NCI-H2227 (cell line): Measurements from ENCODE around the gene MAGEB2.
"Not testable (repeated sequence)": the region's sequence is repeated elsewhere in the genome, so short reads cannot be mapped to it uniquely, and the experiment has no call there.

Experiments
- DNase-seq: peaks from one replicate; lab custom pipeline; 2025; ENCODE audit not compliant: unreplicated experiment; lab: John Stamatoyannopoulos, UW

Gene MAGEB2, protein sequence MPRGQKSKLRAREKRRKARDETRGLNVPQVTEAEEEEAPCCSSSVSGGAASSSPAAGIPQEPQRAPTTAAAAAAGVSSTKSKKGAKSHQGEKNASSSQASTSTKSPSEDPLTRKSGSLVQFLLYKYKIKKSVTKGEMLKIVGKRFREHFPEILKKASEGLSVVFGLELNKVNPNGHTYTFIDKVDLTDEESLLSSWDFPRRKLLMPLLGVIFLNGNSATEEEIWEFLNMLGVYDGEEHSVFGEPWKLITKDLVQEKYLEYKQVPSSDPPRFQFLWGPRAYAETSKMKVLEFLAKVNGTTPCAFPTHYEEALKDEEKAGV

DNA sequence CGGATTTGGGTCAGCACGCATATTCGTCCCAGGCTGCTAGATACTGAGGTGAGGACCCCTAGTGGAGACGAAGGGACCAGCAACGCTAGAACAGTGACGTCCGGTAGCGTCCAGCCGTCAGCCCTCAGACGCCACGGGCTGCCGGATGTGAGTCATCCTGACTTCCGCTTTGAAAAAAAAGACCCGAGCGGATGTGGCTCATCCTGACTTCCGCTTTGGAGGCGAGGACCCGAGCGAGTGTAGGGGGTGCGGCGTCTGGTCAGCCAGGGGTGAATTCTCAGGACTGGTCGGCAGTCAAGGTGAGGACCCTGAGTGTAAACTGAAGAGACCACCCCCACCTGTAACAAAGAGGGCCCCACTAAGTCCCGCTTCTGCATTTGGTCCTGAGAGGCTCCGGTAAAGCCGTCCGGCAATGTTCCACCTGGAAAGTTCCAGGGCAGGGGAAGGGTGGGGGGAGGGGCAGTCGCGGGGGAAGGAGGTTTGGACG is at the start of gene MAGEB2:
MAGEB2 (plus strand) TSS at position 207 of the 487 bp plus-strand sequence. CDS start 3,018 bp downstream, outside the sequence.
- peak; percentile 57 for DNase-seq

DNA sequence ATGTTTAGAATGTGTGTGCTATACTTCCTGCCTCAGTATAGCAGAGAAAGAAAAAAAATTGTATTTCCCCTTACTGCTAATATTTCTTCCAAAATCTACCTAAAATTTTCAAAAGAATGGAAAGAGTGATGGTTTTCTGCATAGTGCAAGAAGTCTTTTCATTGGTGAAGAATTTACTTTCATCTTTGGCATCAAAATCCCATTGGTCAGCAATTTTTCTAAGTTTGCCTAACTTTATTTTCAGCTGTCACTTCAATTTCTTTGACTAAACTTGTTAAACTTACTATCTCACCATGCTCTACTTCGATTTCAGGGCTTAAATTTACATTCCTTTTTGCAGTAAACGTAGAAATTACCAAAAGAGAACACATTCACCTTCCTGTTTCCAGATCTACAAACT is 44.5 kb upstream of the MAGEB2 start:
- no peak for DNase-seq

DNA sequence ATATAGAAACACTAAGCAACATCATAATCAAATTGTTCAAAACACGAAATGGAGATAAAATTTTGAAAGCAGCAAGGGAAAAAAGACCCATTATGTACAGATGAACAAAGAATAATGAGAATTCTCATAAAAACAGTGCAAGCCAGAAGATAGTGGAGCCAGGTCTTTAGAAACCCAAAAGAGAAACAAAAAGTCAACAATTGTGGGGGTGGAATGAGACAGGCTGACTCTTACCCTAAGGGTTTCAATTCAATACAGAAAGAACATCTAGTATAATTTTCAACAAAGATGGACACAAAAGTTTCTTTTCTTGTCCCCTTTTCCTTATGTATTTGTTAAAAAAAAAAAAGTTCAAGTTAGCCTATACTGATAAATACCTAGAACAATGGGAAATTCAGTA is 34.0 kb upstream of the MAGEB2 start:
- no peak for DNase-seq

DNA sequence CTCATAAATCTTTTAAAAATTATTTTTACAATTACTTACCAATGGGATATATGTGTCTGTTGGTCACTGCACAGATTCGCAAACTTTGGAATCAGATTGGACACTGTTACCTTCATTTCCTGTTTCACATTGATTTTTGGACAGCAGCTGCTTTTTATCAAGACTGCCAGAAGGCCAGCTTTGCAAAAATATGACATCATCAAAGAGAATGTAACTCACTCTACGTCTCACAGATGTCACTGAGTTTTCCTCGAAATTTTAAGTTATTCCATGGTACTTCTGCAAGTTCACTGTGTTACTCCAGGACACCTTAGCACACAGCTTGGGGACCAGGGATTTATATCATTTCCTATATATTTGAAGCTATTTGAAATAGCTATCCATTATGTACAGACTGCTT is 31.8 kb upstream of the MAGEB2 start:
- DNase-seq: no peak

DNA sequence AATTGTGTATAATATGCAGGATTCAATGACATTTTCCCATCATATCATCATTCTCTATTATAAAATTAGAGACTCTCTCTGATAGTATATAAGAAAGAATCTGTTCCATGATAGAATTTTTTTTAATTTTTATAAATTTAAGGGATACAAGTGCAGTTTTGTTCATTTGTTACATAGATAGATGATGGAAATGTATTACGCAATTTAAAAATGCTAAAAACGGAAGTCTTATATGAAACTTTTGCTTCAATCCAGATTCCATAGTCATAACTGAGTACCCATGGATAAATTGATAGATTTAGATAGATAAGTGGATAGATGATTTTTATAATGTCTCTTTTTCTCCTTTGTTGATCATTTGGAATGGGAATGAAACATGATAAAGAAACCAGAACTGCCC is 24.9 kb upstream of the MAGEB2 start:
- DNase-seq: no peak

DNA sequence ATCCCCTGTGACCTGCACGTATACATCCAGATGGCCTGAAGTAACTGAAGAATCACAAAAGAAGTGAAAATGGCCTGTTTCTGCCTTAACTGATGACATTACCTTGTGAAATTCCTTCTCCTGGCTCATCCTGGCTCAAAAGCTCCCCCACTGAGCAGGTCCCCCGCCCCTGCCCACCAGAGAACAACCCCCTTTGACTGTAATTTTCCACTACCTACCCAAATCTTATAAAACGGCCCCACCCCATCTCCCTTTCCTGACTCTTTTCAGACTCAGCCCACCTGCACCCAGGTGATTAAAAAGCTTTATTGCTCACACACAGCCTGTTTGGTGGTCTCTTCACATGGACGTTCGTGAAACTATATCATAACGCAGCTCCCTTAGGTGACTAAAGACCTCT is 21.5 kb upstream of the MAGEB2 start:
- not testable (repeated sequence) for DNase-seq

DNA sequence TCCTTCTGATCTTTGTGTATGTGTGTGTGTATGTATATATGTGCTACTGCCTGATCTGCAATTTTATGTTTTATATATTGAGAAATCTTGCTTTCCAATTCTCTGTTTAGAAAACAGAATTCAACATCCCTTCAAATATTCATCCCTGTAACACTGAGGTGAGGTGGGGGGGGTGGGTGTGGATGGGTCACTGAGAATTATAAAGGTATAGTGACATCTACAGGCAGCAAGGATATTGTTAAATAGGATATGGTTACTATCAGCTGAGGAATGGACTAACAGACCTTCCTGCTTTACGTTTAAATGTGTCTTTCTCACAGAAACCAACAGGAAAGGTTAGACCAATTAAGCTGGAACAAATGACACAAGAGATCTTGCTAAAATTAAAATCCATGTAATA is 19.0 kb upstream of the MAGEB2 start:
- no peak for DNase-seq

DNA sequence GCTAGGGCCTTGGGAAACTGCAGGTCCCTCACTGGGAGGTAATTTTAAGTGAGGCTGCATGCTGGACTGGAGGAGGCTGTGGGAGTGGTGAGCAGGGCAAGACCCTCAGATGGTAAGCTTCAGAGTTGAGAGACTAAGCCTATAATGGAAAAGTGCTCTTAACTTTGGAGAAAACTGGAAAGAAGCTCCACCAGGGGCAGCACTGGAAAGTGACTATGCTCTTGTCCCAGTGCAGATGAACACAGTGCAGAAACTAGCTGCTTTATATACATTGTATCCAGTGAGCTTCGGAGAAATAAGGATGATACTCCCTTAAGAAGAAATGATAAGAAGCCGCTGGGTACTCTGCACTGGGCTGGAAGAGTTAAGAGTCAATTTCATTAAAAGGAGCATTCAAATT is 3.2 kb upstream of the MAGEB2 start:
- no peak for DNase-seq

DNA sequence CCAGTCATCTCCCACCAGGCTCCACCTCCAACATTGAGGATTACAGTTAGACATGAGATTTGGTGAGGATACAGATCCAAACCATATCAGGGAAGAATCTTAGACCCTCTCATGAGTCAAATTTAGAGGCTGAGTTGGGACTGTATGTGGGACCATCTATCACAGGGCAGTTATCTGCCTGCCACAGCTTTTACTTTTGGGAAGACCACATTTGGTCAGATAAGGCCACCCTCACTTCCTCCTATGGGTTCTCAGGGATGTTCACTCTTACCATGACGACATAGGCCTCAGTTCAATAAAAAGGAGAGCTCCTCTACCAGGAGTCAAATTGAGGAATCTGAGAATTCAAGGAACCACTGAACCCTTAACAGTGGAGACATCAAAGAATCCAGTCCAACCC is 2.1 kb downstream of the MAGEB2 start:
- DNase-seq: no peak

DNA sequence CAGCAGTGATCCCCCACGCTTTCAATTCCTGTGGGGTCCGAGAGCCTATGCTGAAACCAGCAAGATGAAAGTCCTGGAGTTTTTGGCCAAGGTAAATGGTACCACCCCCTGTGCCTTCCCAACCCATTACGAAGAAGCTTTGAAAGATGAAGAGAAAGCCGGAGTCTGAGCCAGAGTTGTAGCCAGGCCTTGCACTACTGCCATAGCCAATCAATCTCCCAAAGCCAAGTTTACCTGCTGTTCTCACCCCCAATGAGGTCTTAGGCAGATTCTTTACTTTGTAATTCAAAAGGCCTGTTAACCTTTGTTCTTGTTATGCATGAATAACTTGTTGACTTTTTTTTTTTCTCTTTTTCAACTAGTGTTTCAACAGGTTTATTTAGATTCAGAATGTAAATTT is 4.0 kb downstream of the MAGEB2 start:
- no peak for DNase-seq

DNA sequence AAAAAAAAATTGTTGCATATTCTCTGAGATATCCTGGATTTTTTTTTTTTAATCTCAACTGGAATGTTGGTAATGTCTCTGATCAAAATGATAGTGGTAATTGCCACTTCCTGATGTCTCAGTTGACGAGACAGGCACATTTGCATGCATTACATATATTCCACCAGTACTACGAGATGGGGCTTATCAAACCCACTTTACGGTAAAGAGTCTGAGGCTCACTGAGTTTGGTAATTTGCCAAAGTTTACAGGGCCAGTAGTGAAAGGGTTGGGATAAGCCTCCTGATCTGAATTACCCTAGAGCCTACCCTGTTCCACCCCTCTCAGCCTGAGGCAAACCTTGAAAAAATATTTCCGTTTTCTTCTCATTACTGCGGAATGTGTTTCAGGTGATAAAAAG is 5.3 kb downstream of the MAGEB2 start:
- no peak for DNase-seq

DNA sequence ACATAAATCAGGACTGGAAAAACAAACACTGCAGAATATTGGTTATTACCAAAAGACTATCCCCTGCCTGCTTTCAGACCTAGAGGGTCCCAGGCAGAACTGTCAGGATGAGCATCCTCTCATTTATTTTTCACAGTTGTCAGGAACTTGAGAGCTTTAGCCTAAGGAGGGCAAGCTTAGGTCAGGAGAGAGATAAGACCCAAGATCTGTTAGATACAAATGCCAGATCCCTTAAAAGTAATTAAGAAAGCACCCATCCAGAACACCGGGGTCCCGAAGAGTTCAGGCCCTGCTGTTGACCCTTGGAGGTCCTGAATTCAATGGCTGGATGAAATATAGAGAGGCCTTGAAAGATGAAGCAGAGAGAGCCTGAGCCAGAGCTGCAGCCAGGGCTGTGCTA is 9.2 kb downstream of the MAGEB2 start:
- DNase-seq: no peak

DNA sequence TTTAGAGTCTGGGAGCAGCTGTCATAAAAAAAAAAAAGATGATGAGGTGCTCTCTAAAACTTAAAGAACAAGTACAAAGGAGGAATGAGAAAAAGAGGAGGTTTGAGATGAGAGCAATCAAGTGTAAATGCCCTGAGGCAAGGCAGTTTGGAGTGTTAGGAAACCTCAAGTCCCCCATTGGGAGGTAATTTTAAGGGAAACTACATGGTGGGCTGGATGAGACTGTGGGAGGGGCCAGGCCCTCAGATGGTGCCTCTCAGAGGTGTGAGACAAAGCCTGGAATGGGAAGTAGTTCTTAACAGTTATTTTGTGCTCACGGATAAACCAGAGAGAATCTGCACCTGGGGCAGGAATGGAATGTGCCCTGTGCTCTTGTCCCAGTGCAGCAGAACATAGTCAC is 13.2 kb downstream of the MAGEB2 start:
- no peak for DNase-seq

DNA sequence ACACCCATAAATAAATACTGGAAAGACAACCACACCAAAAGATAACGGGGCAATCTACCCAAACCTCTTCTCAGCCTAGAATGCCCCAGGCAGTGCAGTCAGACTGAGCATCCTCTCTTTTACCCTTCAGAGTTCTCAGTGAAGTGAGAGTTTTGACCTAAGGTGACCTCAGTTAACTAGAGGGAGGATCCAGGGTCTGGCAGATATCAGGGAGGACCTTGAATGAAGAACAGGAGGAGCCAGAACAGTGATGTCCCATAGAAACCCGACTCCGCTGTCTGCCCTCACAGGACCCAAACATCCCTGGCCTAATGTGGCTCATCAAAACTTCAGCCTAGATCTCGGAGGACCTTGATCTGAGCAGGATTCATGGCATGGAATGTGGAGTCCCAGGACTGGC is 15.0 kb downstream of the MAGEB2 start, which contains the start of gene MAGEB3:
MAGEB3 (plus strand) TSS at position 263 of the 400 bp plus-strand sequence. CDS start 5,268 bp downstream, outside the sequence.
- DNase-seq: no peak

DNA sequence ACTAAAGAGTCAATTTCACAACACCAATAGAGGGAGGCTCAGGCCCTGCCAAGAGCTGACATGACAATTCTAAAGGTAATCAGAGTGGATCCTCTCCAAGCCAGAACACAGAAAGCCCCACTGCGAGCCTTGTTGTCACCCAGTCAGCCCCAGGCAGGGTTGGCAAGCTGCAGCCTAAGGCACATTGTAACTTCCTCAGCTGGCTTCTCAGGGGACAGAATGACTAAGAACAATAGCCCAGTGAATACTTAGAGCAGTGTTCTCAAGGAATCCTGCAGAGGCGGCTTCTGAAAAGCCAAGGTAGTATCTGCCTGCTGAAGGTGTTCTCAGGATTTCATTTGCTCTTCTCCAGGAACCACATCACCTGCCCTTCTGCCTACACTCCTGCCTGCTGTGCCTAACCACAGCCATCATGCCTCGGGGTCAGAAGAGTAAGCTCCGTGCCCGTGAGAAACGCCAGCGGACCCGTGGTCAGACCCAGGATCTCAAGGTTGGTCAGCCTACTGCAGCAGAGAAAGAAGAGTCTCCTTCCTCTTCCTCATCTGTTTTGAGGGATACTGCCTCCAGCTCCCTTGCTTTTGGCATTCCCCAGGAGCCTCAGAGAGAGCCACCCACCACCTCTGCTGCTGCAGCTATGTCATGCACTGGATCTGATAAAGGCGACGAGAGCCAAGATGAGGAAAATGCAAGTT is 26.5 kb downstream of the MAGEB2 start, which contains the start of gene MAGEB4:
MAGEB4 (plus strand) TSS at position 277 of the 692 bp plus-strand sequence; CDS start at position 413, 136 bp downstream.
- DNase-seq: no peak

DNA sequence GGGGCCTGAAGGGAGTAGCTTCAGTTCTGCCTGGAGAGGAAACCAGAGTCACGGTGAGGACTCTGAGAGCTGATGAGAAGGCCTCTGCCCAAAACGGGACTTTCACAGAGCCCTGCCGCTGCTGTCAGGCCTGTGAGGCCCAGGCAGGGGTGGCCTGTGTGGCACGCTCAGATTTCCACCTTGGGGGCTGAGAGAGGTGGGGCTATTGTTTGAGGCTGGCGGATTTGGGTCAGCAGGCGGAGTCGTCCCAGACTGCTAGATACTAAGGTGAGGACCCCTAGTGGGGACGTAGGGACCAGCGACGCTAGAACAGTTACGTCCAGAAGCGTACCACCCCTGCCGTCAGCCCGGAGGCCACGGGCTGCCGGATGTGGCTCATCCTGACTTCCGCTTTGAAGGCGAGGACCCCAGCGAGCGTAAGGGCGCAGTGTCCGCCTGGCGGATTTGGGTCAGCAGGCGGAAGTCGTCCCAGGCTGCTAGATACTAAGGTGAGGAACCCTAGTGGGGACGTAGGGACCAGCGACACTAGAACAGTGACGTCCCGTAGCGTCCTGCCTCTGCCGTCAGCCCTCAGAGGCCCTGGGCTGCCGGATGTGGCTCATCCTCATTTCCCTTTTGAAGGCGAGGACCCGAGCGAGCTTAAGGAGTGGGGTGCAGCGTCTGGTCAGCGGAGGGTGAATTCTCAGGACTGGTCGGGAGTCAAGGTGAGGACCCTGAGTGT is 31.6 kb downstream of the MAGEB2 start, which contains the start of gene MAGEB1:
MAGEB1 (plus strand) TSS at position 378 of the 721 bp plus-strand sequence. CDS start 3,348 bp downstream, outside the sequence.
- DNase-seq: peak; percentile 26

DNA sequence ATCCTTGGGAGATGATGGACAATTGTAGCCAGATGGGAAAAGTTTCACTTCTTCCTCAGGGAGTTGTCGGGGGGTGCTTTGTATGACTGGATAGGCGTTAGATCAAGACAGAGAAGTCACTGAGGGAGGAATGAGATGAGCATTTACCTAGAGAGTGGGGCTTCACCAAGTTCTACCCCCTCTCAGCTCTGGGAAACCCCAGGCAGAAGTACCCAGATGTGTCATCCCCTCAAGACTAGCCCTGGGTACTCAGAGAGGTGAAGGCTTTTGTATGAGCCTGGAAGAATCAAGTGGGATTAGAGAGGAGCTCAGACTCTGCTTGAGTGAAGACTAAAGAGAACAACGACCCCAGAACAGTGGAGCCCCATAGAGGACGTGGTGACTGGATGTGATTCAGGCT is 33.5 kb downstream of the MAGEB2 start:
- no peak for DNase-seq

DNA sequence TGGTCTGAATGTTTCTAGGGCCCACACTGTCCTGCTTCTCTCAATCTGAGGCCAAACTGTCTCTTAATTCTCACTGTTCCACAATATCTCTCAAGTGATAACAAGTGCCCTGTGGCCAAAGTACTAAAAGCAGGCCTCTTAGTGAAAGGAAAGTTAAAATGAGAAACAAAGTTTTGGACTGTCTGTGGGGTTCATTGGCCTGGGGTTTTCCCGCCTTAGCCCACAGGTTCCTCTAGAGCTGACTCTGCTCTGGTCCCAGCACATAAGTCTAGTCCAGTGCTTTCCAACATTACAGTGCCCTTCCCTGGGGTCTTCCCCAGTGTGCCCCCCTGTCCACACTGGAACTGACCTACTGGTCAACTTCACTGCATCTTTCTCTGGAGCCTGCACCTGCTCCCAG is 37.9 kb downstream of the MAGEB2 start:
- no peak for DNase-seq

DNA sequence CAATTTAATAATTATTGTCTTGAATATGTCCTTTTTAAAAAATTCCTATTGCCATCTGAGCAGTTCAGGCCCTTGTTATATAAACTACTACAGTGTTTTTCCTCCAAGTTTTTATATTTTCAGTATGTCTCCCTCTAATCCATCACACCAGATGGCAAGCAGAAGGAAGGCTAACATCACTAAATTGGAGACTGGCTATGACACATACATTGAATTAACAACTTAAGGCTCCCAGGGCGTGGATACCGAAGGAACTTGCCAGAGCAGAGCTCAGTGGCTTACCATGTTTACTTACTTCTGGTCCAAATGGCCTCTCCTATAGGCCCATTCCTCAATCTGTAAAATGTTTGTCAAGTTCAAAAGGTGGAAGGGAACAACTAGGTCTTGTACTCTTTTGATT is 44.6 kb downstream of the MAGEB2 start:
- no peak for DNase-seq

DNA sequence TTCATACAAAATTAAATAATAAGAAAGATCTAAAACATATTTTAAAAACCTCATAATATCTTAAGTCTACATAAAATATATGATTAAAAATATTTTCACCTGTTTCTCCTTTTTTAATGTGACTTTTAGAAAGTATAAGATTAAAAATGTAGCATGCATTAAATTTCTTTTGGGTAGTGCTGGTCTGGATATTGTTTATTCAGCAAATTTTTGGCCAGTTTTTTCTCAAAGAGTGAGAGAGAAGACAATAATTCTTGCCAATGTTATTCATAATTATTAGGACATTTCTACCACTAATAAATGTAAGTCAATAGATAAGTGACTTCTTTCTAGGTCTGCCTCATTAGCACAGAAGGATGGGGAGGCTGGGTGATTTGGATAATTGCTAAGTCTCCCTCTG is 45.6 kb downstream of the MAGEB2 start:
- DNase-seq: no peak

DNA sequence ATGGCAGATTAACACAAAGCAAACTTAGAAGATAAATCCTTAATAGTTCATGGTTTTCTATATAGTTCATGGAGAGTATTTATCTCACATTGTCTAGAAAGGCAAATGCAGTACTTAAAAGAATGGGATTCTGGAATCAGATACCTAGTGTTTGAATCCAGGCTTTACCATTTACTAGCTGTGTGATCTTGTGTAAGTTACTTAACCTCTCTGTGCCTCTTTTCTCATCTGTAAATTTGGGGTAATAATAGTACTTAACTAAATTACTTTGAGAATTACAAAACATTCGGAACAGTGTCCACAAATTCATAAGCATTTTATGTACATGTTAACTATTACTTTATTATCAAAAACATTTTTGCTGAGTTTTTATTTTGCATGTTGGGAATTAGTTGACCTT is 47.4 kb downstream of the MAGEB2 start:
- no peak for DNase-seq
